Ecto neural progenitor cell (in vitro differentiated cells): ENCODE results near the gene TRABD2B.

Experiments
- DNase-seq: peaks from one replicate; pipeline ENCODE4 v3.0.0-alpha.2; 2018; ENCODE audit warnings: low spot score

TRABD2B gene

DNA sequence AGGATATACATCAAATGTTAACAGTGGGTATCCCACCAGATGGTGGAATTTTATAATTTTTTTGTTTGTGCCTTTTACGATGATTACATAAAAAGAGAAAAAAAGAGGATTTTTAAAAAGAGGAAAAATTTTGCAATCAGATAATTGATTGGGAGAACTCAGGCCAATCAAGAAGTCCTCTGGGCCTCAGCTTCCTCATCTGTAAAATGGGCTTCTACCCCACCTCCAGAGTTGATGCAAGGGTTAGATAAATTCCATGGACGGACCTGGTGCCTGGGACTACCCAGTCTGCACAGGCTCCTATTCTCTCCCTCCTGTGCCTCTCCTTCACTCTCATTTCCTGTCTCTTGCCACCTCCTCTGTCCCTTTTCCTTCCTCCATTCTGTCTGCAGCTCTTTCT is 88.9 kb downstream of the TRABD2B start:
- no peak for DNase-seq

DNA sequence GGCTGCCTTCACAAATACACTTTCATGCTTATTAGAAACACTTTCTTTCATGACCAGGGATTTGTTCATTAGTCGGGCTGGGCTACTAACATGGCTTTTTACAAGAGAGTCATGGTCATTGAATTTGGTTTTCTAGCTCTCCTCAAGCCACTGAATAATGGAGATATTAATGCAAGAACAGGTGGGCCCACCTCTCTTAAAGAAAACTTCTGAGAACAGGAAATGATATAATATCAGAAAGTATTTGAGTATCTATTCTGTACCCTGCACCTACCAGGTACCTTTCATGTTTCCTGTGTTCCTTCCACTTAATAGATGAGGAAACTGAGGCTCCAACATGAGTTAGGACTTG is 90.0 kb downstream of the TRABD2B start:
- no peak for DNase-seq

DNA sequence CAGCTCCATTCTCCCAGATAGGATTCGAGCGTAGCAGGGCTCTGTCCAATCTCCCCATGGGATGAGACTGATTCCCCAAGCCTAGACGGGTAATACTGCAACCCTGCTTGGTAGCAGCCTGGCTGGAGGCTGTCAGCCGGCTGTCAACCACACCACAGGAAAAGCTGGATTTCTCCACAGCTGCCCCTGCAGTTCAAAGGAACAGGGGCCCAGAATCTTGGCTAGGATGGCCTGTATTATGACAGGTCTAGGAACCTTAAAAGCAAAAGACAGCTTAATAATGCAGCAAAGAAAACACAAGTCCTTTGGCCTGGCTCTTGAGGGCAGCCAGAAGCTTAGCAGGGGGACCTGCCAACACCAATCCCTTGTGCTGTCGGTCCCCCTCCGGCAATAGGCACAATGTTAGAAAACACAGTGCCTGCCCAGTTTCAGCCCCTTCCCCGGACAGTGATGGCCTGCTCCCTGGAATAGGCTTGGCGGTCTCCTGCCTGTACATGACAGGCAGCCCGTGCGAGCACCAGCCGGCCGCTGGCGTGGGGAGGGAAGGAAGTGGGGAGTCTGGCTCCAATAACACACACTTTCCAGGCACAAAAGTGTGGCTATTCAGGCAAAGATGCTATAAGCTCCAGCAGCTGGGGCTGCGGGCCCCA is 90.5 kb downstream of the TRABD2B start:
- no peak for DNase-seq

DNA sequence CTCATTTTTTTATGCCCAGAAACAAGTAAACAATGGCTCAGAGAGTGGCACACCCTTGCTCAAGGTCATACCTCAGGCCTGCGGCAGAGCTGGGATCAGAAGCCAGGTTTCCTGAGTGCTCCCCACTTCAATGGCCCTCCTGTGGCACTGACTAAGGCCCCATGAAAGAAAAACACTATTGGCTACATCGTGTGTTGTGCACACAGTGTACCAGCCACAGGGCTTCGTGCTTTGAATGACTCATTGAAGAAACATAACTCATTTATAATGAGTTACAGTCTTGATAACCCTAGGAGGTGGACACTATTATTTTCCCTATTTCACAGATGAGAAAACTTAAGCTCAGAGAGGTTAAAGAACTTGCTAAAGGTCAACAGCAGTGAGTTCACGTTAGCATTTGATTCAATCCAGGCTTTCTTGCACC is 91.2 kb downstream of the TRABD2B start:
- DNase-seq, result no peak

DNA sequence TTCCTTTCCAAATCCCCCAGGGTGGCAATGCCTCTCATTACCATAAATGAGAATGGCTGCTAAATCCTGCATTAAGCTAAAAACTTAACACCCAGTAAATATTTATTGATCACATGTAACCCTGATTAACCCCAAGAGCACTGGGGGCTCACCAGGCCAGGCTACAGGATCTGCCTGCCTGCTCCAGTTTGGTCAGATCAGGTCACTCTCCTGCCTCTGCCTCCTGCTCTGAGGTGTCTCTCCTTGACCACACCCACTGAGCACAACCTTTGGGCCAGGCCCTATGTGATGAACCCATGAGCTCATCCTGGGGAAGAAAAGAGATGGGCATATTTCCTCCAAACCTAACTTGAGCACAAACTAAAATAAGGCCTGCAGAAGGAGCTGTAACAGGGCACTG is 93.5 kb downstream of the TRABD2B start:
- no peak for DNase-seq

DNA sequence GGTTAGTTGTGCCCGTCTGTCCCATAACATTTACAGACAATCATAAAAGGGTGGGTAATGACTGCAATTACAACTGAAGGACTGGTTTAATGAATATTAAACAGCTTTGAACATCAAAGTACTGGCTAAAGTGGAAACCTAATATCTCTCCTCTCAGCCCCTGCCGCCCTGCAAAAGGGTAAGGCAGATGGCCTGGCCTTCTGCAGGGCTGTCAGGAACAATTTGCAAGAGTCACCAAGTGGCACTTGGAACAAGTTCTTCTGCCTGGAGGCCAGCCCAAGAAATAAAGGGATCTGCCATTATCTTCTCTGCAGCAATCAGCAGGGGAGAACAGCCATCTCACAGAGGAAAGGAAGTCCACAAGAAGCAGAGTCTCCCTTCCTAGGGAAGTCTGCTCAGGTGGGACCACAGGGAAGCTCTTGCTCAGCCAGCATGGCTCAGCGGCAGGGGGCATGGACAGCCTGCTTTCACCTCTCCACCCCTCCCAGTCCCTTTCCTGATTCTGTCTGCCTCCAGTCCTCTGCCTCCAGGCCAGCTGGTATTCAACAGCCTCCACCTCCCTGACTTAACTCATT is 96.1 kb downstream of the TRABD2B start:
- DNase-seq, result no peak

DNA sequence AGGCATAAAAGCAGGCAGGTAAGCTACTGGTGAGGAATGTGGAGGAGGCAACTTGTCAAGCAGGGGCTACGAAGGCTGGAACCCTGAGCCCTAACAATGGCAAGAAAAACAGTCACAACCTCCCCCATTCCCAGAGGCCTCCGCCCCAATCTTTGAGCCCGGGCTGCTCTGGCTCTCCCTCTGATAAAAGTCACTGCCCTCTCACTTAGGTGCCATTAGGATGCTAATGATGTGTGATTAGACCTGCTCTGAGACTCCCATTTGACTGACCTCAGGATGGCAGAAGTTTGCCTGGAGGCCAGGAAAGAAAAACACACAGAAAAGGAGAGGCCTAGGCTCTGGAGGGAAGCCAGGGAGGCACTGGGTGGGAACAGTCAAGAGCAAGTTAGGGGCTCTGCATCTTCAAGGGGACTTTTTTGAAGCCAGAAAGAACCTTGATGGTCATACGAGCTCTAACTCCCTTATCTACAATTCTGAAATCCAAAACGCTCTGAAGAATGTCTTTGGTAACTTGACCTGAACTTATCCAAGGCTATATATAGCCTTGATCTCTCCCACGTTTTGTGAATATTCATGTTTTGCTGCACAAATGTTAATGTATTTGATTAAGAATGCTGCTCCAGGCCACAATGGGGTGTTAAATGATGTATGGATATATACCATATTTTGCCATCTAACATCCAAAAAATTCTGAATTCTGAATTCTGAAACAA is 98.9 kb downstream of the TRABD2B start:
- DNase-seq, result no peak

DNA sequence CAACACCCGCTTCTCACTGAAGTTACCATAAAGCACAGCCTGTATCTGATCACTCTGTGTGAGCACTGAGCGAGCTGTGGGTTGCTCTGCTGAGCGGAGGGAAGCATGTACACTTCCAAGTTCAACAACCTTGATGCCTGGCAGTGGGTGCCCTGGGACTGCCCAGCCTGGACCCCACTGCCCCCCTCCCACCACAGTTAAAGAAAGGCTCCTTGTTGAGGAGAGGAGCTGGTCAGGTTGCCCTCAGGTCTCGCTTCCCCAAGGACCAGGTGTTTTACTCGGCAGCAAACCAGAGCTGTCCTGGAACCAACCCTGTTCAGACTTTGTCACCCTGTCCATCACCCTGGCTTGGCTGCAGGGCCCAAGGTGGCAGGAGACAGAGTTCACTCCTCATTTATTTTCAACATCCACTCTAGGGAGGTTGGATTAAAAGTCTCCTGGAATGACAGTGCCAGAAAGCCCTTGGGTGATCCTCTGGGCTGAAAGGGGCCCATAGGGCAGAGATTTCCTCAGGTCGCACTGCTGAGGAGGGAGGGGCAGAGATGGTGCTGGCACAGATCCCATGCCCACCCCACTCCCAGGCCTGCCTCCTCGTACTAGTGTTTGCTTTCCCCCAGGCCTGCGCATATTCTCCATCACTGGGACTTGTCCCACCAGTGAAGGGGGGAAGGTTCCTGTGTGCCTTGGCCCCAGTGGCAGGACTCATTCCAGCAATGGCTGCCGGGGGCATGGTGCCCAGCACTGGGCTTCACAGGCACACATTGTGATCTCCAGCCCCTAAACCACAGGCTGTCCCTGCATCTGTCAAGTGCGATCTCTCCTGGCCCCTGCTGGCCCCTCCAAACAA is 101.7 kb downstream of the TRABD2B start:
- DNase-seq, result no peak

DNA sequence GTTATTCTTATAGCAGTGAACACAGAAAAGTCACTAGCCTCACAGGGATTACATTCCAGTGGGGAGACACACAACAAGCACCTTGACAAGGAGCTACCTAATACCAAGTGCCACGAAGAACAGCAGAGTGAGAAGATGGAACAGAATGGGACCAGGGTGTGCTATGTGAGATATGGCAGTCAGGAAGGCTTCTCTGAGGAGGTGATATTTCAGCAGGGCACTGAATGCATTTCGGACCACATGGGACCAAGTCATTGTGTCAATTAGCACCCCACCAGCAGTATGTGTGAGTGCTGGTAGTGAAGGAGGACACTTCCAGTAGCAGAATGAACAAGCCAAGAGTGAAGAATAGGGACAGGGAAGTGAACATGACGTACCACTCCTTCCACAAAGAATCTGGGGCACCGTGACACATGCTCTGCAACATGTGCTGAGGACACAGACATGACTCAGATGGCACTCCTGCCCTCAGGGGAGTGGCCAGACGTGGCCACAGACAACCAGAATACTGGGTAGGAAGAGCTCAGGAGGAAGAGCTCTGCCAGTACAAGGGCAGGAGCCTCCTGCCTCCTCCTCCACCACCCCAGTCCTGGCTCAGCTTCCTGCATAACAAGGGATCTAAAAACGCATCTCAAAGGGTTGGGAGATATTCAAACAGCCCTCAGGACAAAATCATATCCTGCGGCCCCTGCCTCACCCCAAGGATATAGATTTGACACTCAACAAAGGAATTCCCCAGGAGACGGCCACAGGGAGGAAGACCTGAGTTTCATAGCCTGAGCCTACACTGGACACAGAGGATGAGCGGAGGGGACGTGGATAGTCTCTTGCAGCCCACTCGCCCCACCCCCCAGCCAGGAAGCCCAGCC is 102.5 kb downstream of the TRABD2B start:
- no peak for DNase-seq

DNA sequence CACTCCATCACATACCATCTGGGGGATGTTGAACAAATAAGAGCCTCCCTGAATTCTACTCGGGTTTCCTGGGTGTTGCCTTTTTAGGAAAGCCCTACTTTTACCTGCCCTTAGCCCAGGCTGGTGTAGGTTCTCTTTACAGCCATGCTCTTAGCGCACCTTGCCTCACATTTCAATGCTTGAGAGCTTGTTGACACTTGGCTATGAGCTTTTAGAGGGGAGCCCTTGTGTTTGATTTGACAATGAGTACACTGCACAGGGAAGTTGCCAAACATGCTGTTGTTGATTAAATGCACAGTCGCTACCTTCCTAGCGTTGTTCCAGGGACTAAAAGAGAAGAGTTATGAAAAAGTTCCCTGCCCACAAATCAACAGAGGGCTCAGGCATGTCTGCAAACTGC is 103.8 kb downstream of the TRABD2B start:
- no peak for DNase-seq

DNA sequence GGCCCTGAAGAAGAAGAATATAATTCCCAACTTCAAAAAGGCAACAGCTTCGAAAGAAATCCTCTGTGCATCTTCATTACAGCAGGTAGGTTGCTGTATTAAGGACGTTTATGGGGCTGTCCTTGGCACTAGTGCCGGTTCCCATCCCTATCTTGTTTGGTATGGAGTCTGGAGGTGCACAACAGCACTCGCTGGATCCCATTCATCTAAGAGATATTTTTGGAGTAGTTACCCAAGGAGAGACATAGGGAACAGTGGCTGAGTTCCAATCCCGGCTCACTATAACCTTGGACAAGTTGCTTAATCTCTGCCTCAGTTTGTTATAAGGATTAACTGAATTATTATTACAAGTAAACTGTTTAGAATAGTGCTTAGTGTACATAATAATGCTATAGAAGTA is 106.4 kb downstream of the TRABD2B start:
- DNase-seq, result no peak

DNA sequence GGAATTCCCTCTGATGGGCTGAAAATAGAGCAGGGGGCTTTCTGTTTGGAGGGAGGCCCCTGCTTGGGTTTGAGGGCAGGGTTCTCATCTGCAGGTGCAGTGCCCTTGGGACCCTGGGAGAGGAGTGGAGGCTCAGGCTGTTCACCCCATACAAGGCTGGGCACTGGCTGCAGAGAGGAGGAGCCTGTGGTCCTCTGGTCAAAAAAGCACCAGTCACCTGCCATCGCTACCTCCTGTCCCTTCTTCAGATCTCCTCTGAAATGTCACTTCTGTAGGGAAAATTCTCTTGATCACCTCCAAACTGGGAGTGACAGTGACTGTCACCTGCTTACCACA is 108.9 kb downstream of the TRABD2B start:
- no peak for DNase-seq

DNA sequence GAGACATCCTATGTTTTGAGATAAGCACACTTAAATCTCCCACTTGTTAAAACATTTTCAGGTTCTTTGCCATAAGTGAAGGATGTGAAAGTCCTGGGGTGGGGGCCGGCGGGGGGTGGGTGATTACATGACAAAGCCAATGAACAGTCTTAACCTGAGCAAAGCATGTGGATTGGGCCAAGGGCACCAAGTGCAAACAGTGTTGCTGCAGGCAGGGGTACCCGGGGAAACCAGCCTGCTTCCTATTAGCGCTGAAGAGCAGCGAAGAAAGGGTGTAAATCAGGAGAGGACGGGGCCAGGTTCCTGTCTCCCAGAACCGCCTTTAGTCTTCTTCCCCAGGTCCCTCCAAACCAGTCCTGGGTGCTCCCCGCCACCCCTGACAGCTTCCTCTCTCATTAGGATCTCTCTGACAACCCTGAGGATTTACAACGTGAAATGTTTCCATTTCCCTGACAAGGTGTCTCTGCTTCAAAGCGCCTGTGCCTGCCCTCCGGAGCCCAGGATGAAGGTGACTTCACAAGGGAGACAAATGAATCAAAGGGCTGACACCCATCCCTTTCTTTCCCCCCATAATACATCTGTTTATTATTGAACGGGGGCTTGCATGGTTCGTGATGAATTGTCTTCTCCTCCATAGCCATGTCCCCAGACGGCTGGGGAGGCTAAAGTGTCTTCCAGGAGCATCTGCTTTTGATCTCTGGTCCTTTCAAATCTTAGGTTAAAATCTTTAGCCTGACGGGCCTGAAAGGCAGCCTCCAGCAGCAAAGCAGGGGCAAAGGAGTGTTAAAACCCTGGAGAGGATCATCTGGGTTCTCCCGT is 109.5 kb downstream of the TRABD2B start:
- no peak for DNase-seq

DNA sequence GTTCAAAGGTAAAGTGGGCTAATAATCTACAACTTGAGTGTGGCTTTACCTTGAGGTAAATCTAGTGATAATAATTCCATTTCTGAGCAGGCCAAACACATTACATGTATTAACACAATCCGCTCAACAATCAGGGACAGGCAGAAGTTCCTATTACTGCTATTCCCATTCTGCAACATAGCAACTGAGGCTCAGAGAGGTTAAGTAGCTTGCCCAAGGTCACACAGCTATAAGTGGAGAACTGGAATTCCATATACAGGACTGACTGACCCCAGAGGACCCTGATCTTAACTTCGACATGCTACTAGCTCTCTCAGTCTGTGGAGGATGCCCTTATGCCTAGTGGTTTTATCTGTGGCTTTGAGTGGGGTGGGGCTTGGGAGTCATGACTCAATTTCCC is 110.1 kb downstream of the TRABD2B start:
- DNase-seq, result no peak

DNA sequence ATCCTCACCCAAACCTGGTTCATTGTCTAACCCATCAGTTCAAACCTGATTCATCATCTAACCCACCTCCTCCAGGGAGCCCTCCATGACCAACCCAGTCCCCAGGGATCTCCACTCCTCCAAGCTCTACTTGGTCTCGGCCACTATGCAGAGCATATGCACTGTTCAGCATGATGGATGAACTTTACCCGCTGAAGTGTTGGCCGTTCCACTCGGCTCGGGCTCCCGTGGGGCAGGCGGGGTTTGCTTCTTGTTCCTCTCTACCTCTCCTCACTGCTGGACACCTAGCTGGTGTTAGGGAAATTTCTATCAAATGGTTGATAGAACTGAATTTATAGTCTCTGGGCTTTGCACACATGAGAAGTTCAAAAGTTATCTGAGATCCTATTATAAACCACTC is 111.0 kb downstream of the TRABD2B start:
- DNase-seq, result no peak

DNA sequence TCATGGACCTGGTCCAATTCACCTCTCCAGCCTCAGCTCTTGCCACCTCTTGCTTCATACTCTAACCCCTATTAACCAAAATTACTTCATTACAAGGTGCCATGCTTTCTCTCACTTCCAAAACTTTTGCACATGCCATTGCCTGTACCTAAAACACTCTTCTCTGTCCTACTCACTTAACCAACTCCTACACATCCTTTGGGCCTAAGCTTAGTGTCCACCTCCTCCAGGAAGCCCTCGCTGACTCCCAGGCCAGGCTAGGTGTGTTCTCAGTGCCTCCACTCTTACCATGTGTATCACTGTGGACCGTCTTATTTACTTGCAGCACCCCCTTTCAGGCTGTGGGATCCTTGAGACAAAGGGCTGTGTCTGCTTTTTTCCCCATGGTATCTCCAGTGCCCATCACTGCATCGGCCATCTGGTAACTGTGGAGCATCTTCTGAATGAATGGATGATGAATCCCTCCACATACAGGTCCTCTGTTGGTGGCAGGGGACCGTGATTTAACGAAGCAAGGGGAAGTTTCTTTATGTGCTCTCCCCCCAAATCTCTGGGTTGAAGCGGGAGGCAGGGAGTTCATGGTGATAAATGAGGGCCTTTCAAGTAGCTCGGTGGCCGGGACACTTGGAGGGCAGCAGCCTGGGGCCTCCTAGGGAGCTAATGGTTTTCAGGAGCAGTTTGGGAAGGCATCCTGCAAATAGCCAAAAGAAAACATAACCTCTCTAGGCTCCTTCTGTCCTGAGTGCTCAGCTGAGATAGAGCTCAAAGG is 111.9 kb downstream of the TRABD2B start:
- no peak for DNase-seq

DNA sequence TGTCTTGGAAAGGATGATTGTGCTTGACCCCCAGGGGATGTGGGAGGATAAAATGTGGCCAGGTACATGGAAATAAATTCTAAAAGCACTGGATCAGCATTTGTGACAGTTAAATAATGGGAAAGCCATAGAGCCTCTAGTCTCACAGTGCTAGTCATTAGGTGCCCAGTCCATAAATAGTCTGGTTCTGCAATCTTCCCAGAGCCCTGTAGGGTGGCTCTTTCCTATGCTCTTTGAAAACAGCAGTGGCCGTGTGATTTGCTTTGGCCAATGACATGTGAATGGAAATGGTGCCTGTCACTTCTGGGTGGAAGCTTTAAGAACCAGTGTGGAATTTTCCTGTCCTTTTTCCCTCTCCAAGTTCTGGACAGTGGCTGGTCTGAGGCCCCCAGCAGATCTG is 113.2 kb downstream of the TRABD2B start:
- DNase-seq, result no peak

DNA sequence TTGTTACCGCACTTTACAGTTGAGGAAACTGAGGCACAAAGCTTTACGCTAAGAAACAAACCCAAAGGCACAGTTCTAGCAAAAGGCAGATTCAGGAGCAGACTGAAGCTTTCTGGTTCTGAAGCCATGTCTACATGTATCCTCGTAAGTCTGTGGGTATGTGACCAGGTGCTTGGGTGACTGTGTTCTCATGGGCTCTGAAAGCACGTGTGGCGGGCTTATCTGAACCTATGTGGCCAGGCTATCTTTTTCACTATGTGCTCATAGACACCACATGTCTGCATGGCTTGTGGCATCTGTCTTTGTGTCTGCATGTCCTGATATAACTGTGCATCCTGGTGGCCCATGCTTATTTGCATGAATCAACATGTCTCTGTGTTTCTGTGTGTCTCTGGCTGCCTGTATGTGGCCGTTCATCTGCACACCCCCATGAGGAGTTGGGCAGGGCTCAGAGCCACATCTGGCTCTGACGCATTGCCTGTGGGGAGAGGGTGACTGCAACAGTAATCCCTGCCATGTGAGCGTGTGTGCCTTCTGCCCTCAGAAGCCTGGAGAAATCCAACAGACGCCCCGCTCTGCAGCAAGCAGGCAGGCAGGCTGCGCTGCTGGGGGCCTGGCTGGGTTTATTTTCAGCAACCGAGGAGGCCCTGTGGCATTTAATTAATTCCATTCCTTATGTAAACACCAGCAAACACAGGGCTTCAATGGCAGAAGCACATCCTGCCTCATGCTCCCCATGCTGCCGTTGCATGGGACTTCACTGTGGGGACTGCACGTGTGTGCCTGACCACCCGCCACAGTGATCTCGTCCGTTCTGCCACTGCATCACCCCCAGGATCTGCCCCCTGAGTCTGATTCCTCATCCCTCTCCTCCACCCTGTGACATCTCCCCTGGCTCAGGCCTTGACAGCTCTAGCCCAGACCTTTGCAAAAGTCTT is 115.4 kb downstream of the TRABD2B start:
- no peak for DNase-seq

DNA sequence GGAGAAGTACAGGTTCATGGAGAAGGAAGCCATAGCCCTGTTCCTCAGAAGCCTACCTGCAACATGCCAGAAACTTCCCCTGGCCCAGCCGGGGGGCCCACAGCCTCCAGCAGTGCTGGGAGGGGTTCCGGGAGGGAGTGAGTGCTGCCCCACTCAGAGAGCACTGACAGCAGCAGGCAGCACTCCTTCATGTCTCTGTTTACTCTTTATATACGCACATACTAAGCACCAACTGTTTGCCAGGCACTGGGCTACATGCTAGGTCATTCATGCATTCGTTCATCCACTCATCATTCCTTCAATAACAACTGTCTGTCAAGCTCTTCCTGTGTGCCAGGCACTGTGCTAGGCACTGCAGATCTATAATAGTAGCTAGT is 120.6 kb downstream of the TRABD2B start:
- no peak for DNase-seq
